GM12892 (cell line): Measurements from ENCODE around the gene GRIN1.

Experiments
- POLR2A ChIP-seq: IDR thresholded peaks from 2 replicates; pipeline ENCODE4 v1.6.1; 2011; ENCODE audit warnings: low read depth, low read length, control low read depth
- POLR2AphosphoS5 ChIP-seq: IDR thresholded peaks from 2 replicates; pipeline ENCODE4 v1.6.1; 2011; ENCODE audit warnings: low read depth, low read length, control low read depth

- TF ChIP-seq POLR2A (no peak), POLR2AphosphoS5 (no peak)
Measured at GRCh38 chr9:137149363-137149762, 10.4 kb downstream of the GRIN1 start.
